WERI-Rb-1 (cell line): Measurements from ENCODE around the gene RBMS3.
A peak's percentile ranks its signal among the peaks of the same experiment; 100 is the strongest.

Experiments used
- DNase-seq: peaks from one replicate; pipeline ENCODE4 v3.0.0-alpha.2; 2020
- H3K27ac ChIP-seq: fragments of 250-450 bp; sonication (Bioruptor Pico); 2 replicates; pipeline ENCODE4 v1.5.1; 2020; ENCODE audit warnings: mild to moderate bottlenecking, moderate library complexity
- H3K27me3 ChIP-seq: fragments of 250-450 bp; sonication (Bioruptor Pico); 2 replicates; pipeline ENCODE4 v1.5.1; 2021; ENCODE audit warnings: mild to moderate bottlenecking, low read depth, moderate library complexity; ENCODE audit not compliant: insufficient read depth, severe bottlenecking
- H3K36me3 ChIP-seq: fragments of 250-450 bp; sonication (Bioruptor Pico); 2 replicates; pipeline ENCODE4 v1.5.1; 2020; ENCODE audit warnings: mild to moderate bottlenecking, moderate library complexity
- H3K4me3 ChIP-seq: 2 replicates; pipeline ENCODE4 v1.5.1; 2011; ENCODE audit warnings: low read depth, mild to moderate bottlenecking, control low read depth, low read length
- H3K9me3 ChIP-seq: fragments of 250-450 bp; sonication (Bioruptor Pico); 2 replicates; pipeline ENCODE4 v1.5.1; 2021; ENCODE audit warnings: mild to moderate bottlenecking, moderate library complexity; ENCODE audit not compliant: severe bottlenecking
- CTCF ChIP-seq: IDR thresholded peaks from 2 replicates; pipeline ENCODE4 v1.5.1; 2011; ENCODE audit warnings: low read depth, mild to moderate bottlenecking, control low read depth, inconsistent platforms, low read length

Gene RBMS3

GRCh38 chr3:29255854-29256696 is 24.8 kb upstream of the RBMS3 start:
- Histone ChIP-seq H3K27me3 (no peaks in the 10 kb centered on the region), H3K27ac (no peak overlapping the region), H3K36me3 (no peaks in the 10 kb centered on the region), H3K4me3 (no peak overlapping the region), H3K9me3 (no peaks in the 10 kb centered on the region)
- no peak for TF ChIP-seq CTCF
- no peak for DNase-seq

- Histone ChIP-seq H3K27me3 (no peaks in the 10 kb centered on the region), H3K27ac (no peak overlapping the region), H3K9me3 (no peaks in the 10 kb centered on the region), H3K4me3 (no peak overlapping the region), H3K36me3 (no peaks in the 10 kb centered on the region)
- no peak for DNase-seq
- TF ChIP-seq CTCF, result no peak
Measured at GRCh38 chr3:29258161-29258560, 22.7 kb upstream of the RBMS3 start.

- no peak for DNase-seq
- H3K36me3 ChIP-seq, result no peaks in the 10 kb centered on the region
- no peaks in the 10 kb centered on the region for H3K27me3 ChIP-seq
- no peak for TF ChIP-seq CTCF
- H3K4me3 ChIP-seq, result no peak overlapping the region
- H3K9me3 ChIP-seq, result no peaks in the 10 kb centered on the region
- H3K27ac ChIP-seq, result no peak overlapping the region
Measured at GRCh38 chr3:29261119-29261518, 19.8 kb upstream of the RBMS3 start.

- no peaks in the 10 kb centered on the region for H3K9me3 ChIP-seq
- DNase-seq, result no peak
- H3K36me3 ChIP-seq, result no peaks in the 10 kb centered on the region
Measured at GRCh38 chr3:29263476-29263875, 17.4 kb upstream of the RBMS3 start.

GRCh38 chr3:29265509-29266072 is 15.3 kb upstream of the RBMS3 start:
- H3K36me3 ChIP-seq, result no peaks in the 10 kb centered on the region
- H3K4me3 ChIP-seq, result no peak overlapping the region
- no peak overlapping the region for H3K27ac ChIP-seq
- no peaks in the 10 kb centered on the region for H3K9me3 ChIP-seq
- no peaks in the 10 kb centered on the region for H3K27me3 ChIP-seq
- no peak for DNase-seq
- TF ChIP-seq CTCF, result no peak

More at GRCh38 chr3:29263476-29263875, 17.4 kb upstream of the RBMS3 start:
- no peaks in the 10 kb centered on the region for H3K27me3 ChIP-seq
- no peak for TF ChIP-seq CTCF
- no peak overlapping the region for H3K4me3 ChIP-seq
- no peak overlapping the region for H3K27ac ChIP-seq

- Histone ChIP-seq H3K27ac (no peak overlapping the region), H3K27me3 (no peaks in the 10 kb centered on the region), H3K4me3 (no peak overlapping the region), H3K36me3 (no peaks in the 10 kb centered on the region), H3K9me3 (no peaks in the 10 kb centered on the region)
- peak; percentile 32 for DNase-seq
- no peak for TF ChIP-seq CTCF
Measured at GRCh38 chr3:29267226-29267625, 13.6 kb upstream of the RBMS3 start.
